ENCODE measurements around the gene ART4.

DNA sequence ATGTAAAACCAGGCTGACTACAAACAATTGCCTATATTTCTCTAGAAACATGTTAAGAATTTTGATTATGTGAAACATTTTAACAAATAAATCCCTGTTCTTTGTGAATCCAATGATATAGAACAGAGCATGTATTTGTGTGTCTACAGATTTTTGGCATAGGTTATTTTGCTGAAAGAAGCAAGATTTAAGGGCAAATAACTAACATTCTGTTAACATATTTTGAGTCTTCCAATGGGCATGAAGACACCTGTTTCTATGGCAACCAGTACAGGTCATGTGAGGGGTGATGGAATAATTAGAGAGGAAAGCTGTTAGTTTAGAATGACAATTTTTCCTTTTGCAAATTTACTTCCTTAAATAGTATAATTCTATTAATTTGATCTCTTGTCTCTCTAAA is 8.8 kb downstream of the ART4 start:
- TF ChIP-seq POLR2A (IDR thresholded peaks at IDR 0.05): no peak
- TF ChIP-seq, protein P1, sequence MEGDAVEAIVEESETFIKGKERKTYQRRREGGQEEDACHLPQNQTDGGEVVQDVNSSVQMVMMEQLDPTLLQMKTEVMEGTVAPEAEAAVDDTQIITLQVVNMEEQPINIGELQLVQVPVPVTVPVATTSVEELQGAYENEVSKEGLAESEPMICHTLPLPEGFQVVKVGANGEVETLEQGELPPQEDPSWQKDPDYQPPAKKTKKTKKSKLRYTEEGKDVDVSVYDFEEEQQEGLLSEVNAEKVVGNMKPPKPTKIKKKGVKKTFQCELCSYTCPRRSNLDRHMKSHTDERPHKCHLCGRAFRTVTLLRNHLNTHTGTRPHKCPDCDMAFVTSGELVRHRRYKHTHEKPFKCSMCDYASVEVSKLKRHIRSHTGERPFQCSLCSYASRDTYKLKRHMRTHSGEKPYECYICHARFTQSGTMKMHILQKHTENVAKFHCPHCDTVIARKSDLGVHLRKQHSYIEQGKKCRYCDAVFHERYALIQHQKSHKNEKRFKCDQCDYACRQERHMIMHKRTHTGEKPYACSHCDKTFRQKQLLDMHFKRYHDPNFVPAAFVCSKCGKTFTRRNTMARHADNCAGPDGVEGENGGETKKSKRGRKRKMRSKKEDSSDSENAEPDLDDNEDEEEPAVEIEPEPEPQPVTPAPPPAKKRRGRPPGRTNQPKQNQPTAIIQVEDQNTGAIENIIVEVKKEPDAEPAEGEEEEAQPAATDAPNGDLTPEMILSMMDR (IDR thresholded peaks at IDR 0.05): no peak
